ENCODE data around the gene GSTA2. TPM values are rescaled to one million over a fixed set of nuclear protein-coding genes. Genes with fewer than 3 reads are reported as not detected.
"Not testable (repeated sequence)": the region's sequence is repeated elsewhere in the genome, so short reads cannot be mapped to it uniquely, and the experiment has no call there.

The GSTA2 gene
- total and polyA plus RNA-seq, 2 experiments from 2014 or later: 383 to 441 TPM

DNA sequence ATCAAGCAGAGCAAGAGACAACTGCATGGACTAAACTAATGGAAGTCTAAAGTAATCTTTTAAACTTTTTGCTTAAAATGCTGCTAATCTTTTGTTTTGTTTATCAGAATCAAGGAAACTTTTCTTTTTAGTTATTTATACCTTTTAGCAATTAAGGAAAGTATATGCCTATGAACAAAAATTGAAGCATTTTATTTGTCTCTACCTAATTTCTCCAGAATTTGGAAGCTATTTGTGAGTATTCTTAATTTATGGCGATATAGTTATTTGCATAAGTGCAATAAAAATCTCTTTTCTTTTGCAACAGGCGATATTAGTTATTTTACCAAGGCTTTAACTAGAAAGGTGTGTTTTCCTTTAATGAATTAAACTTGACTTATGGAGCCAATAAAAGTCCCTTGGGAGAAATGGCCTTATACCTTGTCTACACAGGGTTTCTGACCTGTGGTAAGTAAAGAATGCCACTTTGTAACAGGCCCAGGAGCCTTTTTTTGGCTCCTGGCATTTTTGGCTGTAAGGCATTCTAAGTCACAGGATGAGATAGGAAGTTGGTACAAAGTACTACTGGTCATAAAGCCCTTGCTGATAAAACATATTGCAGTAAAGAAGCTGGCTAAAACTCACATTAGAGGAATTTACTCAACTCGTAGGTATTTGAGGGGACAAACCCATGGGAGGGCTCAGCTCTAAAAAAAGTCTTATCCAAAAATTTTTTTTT lies 55.2 kb downstream of the GSTA2 start:
- Histone ChIP-seq H3K36me3 (replicated peaks; ENCODE audit: insufficient read depth, low read depth) (no peaks in the 10 kb centered on the region), H3K9me3 (ENCODE audit: low read depth) (no peaks in the 10 kb centered on the region), H3K27me3 (no peaks in the 10 kb centered on the region), H3K4me2 (no peak overlapping the region), H4K20me1 (ENCODE audit: insufficient read depth, poor library complexity, severe bottlenecking) (no peaks in the 10 kb centered on the region), H3K27ac (no peak overlapping the region), H3K4me3 (no peak overlapping the region), H3K79me2 (no peaks in the 10 kb centered on the region), H3K9me2 (replicated peaks; ENCODE audit: insufficient read depth) (no peaks in the 10 kb centered on the region), H3K4me1 (ENCODE audit: insufficient read depth) (no peaks in the 10 kb centered on the region), H2AFZ (no peak overlapping the region)
- TF ChIP-seq, protein P1, sequence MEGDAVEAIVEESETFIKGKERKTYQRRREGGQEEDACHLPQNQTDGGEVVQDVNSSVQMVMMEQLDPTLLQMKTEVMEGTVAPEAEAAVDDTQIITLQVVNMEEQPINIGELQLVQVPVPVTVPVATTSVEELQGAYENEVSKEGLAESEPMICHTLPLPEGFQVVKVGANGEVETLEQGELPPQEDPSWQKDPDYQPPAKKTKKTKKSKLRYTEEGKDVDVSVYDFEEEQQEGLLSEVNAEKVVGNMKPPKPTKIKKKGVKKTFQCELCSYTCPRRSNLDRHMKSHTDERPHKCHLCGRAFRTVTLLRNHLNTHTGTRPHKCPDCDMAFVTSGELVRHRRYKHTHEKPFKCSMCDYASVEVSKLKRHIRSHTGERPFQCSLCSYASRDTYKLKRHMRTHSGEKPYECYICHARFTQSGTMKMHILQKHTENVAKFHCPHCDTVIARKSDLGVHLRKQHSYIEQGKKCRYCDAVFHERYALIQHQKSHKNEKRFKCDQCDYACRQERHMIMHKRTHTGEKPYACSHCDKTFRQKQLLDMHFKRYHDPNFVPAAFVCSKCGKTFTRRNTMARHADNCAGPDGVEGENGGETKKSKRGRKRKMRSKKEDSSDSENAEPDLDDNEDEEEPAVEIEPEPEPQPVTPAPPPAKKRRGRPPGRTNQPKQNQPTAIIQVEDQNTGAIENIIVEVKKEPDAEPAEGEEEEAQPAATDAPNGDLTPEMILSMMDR (IDR thresholded peaks at IDR 0.05; ENCODE audit: poor library complexity): no peak
- TF ChIP-seq EZH2 (IDR thresholded peaks at IDR 0.05; ENCODE audit: borderline replicate concordance): no peak
- TF ChIP-seq EZH2phosphoT487 (IDR thresholded peaks at IDR 0.05; ENCODE audit: low read depth, severe bottlenecking, unreplicated experiment): no peak
- no peak for DNase-seq (ENCODE audit: low spot score)
- 74% methylated on average over 3 of the region's 3 CpGs for WGBS (ENCODE audit: low lambda C conversion rate, missing lambda C conversion rate)

GRCh38 chr6:52706001-52706400 lies 57.3 kb downstream of the GSTA2 start:
- TF ChIP-seq EZH2phosphoT487 (IDR thresholded peaks at IDR 0.05; ENCODE audit: low read depth, severe bottlenecking, unreplicated experiment) (no peak), EZH2 (IDR thresholded peaks at IDR 0.05; ENCODE audit: borderline replicate concordance) (no peak)
- TF ChIP-seq, protein P1 (IDR thresholded peaks at IDR 0.05; ENCODE audit: poor library complexity): no peak
- Histone ChIP-seq H3K9me2 (replicated peaks; ENCODE audit: insufficient read depth) (no peaks in the 10 kb centered on the region), H3K27me3 (no peaks in the 10 kb centered on the region), H3K4me1 (ENCODE audit: insufficient read depth) (no peaks in the 10 kb centered on the region), H3K27ac (no peak overlapping the region), H4K20me1 (ENCODE audit: insufficient read depth, poor library complexity, severe bottlenecking) (no peaks in the 10 kb centered on the region), H3K79me2 (no peaks in the 10 kb centered on the region), H3K36me3 (replicated peaks; ENCODE audit: insufficient read depth, low read depth) (no peaks in the 10 kb centered on the region), H3K4me3 (no peak overlapping the region), H2AFZ (no peak overlapping the region), H3K9me3 (ENCODE audit: low read depth) (no peaks in the 10 kb centered on the region), H3K4me2 (no peak overlapping the region)
- 80% methylated on average over 3 of the region's 3 CpGs for WGBS (ENCODE audit: low lambda C conversion rate, missing lambda C conversion rate)
- DNase-seq (ENCODE audit: low spot score): no peak

DNA sequence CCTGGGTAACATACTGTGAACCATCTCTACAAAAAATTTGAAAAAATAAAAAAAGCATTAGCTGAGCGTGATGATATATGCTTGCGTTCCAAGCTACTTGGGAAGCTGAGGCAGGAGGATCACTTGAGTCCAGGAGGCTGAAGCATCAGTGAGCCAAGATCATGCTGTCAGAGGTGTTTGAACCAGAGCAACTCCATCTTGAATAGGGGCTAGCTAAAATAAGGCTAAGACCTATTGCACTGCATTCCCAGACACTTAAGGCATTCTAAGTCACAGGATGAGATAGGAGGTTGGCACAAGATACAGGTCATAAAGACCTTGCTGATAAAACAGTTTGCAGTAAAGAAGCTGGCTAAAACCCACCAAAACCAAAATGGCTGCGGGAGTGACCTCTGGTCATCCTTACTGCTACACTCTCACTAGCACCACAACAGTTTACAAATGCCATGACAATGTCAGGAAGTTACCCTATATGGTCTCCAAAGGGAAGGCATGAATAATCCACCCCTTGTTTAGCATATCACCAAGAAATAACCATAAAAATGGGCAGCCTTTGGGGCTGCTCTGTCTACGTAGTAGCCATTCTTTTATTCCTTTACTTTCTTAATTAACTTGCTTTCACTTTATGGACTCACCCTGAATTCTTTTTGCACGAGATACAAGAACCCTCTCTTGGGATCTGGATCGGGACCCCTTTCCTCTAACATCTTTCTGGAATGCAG lies 58.3 kb downstream of the GSTA2 start:
- H3K4me1 ChIP-seq (ENCODE audit: insufficient read depth); H3K27me3 ChIP-seq; DNase-seq (ENCODE audit: low spot score); H3K4me2 ChIP-seq; H2AFZ ChIP-seq; H3K79me2 ChIP-seq; H3K4me3 ChIP-seq; H3K27ac ChIP-seq; H3K9me2 ChIP-seq (replicated peaks; ENCODE audit: insufficient read depth); H3K9me3 ChIP-seq (ENCODE audit: low read depth); H3K36me3 ChIP-seq (replicated peaks; ENCODE audit: insufficient read depth, low read depth); H4K20me1 ChIP-seq (ENCODE audit: insufficient read depth, poor library complexity, severe bottlenecking): not testable (repeated sequence)
- 96% methylated on average over 6 of the region's 6 CpGs for WGBS (ENCODE audit: low lambda C conversion rate, missing lambda C conversion rate)

GRCh38 chr6:52704060-52704459 lies 59.2 kb downstream of the GSTA2 start:
- no peaks in the 10 kb centered on the region for H3K36me3 ChIP-seq (replicated peaks; ENCODE audit: insufficient read depth, low read depth)
- no peak overlapping the region for H3K4me3 ChIP-seq
- H3K4me2 ChIP-seq: no peak overlapping the region
- no peak overlapping the region for H2AFZ ChIP-seq
- DNase-seq (ENCODE audit: low spot score): no peak
- H3K27me3 ChIP-seq: no peaks in the 10 kb centered on the region
- no peaks in the 10 kb centered on the region for H3K9me3 ChIP-seq (ENCODE audit: low read depth)
- no peaks in the 10 kb centered on the region for H4K20me1 ChIP-seq (ENCODE audit: insufficient read depth, poor library complexity, severe bottlenecking)
- no peak overlapping the region for H3K27ac ChIP-seq
- H3K4me1 ChIP-seq (ENCODE audit: insufficient read depth): no peaks in the 10 kb centered on the region
- TF ChIP-seq, protein P1 (IDR thresholded peaks at IDR 0.05; ENCODE audit: poor library complexity): no peak
- TF ChIP-seq EZH2 (IDR thresholded peaks at IDR 0.05; ENCODE audit: borderline replicate concordance): no peak
- no peak for TF ChIP-seq EZH2phosphoT487 (IDR thresholded peaks at IDR 0.05; ENCODE audit: low read depth, severe bottlenecking, unreplicated experiment)
- H3K79me2 ChIP-seq: no peaks in the 10 kb centered on the region
- no peaks in the 10 kb centered on the region for H3K9me2 ChIP-seq (replicated peaks; ENCODE audit: insufficient read depth)

All from hepatocyte (in vitro differentiated cells).